ENCODE measurements around the gene FZD10.

FZD10 gene

DNA sequence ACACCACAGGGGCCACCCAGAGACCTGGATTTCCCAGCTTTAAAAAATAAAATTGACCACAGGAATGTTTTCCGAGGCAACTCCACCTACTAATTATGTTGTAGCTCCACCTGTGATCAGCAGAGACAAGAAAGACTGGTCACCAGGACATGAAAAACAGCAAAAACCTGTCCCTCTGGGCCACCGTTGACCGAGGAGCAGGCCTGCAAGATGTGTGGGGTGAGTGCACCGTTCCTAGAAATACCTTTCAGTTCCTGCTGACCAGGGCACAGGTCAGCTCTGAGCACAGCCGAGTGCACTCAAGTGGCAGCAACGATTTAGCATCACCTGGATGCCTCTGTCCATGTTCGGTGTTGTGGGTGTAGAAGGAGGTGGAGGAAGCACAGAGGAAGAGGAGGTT, 16.9 kb downstream of the FZD10 start:
- DNase-seq (ENCODE audit: low read depth in 2 of 2): no peak

DNA sequence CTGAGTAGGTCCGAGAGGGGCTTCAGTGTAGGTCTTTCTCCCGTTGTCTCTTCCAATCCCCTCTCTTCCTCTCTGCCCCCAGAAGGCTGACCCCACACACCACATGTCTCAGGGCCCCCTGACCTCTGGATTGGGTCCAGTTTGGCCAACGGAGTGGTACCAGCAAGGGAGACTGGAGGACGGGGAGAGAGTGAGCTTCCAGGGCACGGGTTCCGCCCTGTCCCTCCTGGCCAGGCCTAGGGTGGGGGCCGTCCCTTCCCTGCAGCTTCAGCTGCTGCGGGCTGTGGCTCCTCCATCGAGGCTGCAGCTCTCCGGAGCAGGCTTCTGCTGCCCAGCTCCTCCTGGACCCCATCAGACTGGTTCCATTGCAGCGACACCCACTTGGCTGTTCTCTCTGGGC, 17.4 kb downstream of the FZD10 start:
- no peak for DNase-seq (ENCODE audit: low read depth in 2 of 2)

- DNase-seq (ENCODE audit: low read depth in 2 of 2): no peak
Observed at GRCh38 chr12:130181211-130181610, 18.9 kb downstream of the FZD10 start.

DNA sequence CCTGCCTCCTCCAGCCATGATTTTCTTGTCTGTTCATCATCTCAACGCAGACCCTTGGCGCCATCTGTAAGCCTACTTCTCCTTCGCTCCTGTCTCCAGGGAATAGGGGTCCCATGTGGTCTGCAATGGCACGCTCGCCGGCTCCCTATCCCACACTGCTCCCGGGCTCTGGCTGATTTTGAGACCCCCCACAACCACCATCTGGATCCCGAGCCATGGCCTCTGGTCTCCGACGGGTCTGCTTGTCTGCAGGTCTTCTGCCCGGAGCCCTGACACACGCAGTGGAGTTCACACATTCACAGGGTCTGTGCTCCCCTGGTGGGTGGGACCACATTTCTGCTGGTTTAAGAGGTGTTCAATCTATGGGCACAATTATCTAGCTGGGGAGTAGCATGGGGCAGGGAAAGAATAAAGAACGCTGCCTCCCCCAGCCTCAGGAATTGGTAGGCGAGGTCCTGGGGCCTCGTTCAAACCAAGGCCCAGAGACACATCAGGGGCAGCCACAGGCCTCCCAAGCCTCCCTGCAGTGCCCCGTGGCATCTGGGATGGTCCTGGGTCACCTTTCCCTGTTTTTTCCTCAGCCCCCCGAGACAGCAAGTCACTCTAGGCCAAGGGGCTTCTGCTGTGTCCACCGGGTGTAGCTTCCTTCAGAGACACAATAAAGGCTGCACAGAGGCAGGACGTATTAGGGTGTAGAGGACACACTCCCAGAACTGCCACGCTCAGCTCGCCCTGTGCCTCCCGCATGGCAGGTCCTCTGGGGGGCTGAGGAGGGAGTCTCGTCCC, 21.5 kb downstream of the FZD10 start:
- DNase-seq (ENCODE audit: low read depth in 2 of 2): no peak

- no peak for DNase-seq (ENCODE audit: low read depth in 2 of 2)
Observed at GRCh38 chr12:130184404-130185090, 22.3 kb downstream of the FZD10 start.

DNA sequence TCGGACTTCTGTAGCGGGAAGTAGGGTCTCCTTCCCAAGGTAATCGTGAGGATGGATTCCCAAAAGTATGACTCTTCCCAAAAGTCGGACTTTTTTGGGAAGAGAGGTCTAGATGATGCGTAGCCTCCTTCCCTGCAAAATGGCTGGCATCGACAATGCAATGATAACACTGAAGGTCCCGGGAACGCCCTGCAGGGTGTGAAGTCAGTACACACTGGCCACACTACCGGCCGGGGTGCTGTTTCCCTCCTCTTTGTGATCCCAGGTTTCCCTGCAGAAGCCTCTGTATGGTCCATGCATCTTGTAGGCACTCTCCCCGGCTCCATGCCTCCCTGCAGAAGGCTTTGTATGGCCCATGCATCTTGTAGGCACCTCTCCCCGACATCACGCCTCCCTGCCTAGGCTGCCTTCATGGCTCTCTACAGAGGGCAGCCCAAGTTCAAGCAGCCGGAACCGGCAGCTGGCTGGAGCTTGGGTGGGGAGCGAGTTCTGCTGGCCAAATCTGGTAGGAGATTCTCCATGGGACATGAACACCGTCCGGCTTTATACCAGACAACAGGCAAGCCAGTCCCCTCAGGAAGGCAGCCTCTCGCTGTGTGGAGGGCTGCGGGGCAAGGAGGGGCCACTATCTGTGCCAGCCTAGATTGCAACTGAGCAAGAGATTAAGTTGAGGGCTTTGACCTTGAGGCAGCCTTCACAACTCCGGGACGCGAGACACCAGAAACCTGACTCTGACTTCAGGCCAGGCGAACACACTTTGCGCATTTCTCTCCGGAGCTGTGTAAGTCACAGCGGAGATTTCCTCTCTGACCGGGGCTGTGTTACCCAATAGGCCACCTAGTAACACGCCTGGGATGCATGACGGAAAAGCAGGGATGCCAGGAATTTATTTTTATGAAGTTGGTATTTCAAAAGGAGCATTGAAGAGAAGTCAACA, 23.5 kb downstream of the FZD10 start:
- no peak for DNase-seq (ENCODE audit: low read depth in 2 of 2)

GRCh38 chr12:130186651-130187268, 24.5 kb downstream of the FZD10 start:
- DNase-seq (ENCODE audit: low read depth in 2 of 2): no peak

- DNase-seq (ENCODE audit: low read depth in 2 of 2): no peak
Observed at GRCh38 chr12:130192642-130193345, 30.5 kb downstream of the FZD10 start.

- DNase-seq (ENCODE audit: low read depth in 2 of 2): no peak
Observed at GRCh38 chr12:130194154-130194553, 31.9 kb downstream of the FZD10 start.

DNA sequence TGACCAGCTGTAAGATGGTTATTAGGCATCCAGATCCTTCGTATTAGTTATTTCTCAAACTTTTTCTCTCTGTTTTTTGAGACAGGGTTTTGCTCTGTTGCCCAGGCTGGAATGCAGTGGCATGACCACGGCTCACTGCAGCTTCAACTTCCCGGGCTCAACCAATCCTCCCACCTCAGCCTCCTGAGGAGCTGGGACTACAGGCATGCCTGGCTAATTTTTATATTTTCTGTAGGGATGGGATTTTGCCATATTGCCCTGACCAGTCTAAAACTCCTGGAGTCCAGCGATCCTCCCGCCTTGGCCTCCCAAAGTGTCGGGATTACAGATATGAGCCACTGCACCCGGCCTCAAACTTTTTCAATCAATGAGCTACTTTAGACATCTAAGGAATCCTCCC, 33.1 kb downstream of the FZD10 start:
- DNase-seq (ENCODE audit: low read depth in 2 of 2): no peak

DNA sequence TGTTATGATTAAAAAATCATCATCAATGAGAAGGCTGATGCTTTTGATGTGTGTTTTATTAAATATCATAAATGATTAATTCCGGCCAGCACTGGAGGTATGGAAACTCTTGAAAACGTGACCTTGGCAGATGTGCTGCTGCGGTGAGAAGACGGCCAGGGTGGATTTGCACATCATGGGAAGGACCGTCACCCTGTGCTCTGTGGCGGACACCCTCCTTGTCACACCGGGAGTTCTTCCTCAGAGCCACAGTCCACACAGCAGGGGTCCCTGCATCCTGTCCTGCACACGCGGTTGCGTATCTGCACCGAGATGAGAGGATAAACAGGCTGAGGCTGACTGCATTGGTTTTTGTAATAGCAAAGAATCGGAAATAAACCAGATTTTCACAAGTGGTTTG, 33.5 kb downstream of the FZD10 start:
- DNase-seq (ENCODE audit: low read depth in 2 of 2): no peak

DNA sequence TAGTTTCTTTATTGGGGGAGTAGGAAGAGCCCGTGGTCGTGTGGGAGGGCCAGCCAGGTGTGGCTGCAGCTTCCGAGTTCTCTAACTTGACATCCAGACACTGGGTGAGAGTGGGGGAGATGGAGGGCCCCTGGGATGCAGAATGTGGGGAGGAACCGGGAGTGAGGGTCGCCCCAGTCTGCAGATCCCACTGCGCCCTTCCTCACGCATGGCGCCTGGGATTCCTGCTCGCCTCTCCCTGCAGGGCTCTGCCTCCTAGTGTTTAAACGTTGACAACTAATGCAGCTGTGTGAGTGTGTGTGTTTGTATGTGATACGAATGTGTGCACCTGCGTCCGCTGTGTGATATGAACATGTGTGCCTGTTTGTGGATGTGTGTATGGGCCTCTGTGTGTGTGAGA, 34.6 kb downstream of the FZD10 start:
- DNase-seq (ENCODE audit: low read depth in 2 of 2): no peak

DNA sequence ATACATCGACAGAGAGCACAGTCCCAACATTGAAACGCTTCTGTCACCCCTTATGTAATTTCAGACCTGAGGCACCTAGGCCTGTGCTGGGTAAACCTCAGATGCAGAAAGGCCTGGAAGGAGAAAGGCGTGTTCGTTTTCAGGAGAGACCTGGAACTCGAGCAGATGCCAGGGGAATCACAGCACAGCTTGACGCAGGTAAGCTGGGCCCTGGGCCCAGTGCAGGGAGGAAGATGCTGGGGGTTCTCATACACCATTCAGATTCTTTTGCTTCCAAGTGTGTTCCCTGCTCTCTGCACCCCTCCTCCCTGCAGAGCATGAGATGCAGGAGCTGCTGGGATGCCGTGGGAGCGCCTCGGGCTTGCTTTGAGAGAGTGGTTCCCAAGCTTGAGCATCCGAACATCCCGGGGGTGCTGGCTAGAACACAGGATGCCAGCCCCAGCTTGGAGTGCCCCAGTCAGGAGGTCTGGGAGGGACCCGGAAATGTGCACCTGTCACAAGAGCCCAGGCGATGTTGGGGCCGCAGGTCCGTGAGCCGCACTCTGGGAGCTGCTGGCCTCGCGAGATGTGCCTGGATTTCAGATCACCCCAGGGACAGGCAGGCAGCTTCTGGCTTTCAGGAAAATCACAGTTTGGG, 35.9 kb downstream of the FZD10 start:
- DNase-seq (ENCODE audit: low read depth in 2 of 2): no peak

DNA sequence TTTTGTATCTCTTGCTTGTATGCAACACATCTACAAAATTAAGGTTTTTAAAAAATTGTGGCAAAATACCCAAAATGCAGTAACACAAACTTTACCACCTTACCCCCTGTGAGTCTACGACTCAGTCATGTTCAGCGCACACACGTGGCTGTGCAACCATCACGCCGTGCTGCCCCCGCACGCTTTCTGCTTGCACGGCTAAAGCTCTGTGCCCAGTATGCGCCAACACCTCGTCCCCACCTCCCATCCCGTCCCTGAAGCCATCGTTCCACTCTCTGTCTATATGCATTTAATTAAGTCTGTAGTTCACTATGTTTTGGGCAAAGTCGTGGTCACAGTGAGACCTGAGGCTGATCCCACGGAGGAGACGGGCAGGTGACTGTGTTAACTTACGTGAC, 36.4 kb downstream of the FZD10 start:
- DNase-seq (ENCODE audit: low read depth in 2 of 2): no peak

GRCh38 chr12:130199581-130200390, 37.5 kb downstream of the FZD10 start:
- no peak for DNase-seq (ENCODE audit: low read depth in 2 of 2)

DNA sequence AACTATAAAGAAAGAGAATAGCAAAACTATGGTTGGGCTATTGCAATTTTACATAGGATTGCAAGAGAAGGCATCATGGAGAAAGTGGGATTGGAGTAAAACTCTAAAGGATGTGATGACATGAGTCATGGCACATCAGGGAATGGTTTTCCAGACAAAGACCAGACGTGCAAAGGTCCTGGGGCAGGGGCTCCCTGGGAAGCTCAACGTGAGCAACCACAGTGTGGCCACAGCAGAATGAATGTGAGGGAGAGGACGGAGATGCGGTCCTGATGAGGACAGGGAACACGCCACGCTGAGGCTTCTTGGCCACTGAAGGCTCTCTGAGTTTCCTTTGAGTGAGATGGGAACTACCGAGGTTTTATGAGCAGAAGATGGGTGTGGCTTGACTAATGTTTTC, 38.2 kb downstream of the FZD10 start:
- no peak for DNase-seq (ENCODE audit: low read depth in 2 of 2)

DNA sequence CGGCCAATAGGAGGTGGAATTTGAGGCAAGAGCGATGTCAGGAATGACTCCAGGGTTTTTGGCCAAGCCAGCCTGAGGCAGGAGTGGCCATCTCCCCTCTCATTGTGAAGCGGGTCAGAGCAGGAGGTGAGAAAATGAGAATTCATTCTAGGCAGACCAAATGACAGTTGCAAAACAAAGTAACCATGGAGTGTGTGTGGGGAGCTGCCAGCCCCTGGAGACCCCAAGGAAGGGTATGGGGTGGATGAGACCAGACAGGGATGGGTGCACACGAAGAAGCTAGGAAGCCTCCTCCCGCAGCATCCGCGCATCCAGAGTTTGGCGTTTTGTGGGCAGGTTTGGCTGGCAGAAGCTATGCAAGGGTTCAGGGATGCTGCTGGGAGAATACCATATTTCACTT, 38.8 kb downstream of the FZD10 start:
- DNase-seq (ENCODE audit: low read depth in 2 of 2): no peak

DNA sequence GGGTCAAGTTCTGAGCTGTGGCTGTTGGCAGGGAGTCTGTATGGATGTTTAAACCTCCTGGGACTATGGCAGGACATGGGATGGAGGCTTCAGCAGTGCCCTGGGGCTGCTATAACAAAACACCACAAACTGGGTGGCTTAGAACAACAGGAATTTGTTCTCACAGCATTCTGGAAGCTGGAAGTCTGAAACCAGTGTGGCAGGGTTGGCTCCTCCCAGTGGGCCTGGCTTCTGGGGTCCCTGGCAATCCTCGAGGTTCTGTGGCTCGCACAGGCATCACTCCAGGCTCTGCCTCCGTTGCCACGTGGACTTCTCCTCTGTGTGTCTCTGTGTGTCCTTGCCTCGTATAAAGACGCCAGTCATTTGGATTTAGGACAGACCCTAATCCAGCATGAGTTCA, 39.9 kb downstream of the FZD10 start:
- DNase-seq (ENCODE audit: low read depth in 2 of 2): no peak

GRCh38 chr12:130203151-130203550, 40.9 kb downstream of the FZD10 start:
- DNase-seq (ENCODE audit: low read depth in 2 of 2): no peak

GRCh38 chr12:130204541-130204953, 42.3 kb downstream of the FZD10 start:
- DNase-seq (ENCODE audit: low read depth in 2 of 2): no peak
